SK-N-SH (cell line): ENCODE measurements around the gene CLCN5. TPM values are rescaled to one million over a fixed set of nuclear protein-coding genes. Genes with fewer than 3 reads are reported as not detected.

Experiments used
- CTCF ChIA-PET: fragments of 300-600, 350-600 bp; formaldehyde crosslinking; extraction: SDS; loops from one replicate; lab custom pipeline; 2021; lab: Yijun Ruan, JAX
- POLR2A ChIA-PET: fragments of 350-600 bp; sonication (Branson Sonifier 250); formaldehyde crosslinking; extraction: SDS; loops from one replicate; lab custom pipeline; 2020; ENCODE audit warnings: antibody characterized with exemption, inconsistent platforms; lab: Yijun Ruan, JAX
- DNase-seq: peaks from one replicate; pipeline ENCODE4 v3.0.0; 2012
- H2AFZ ChIP-seq: fragments of 200-600 bp; sonication (generic); 2 replicates; pipeline ENCODE4 v1.8.1; 2016; ENCODE audit warnings: antibody characterized with exemption, mild to moderate bottlenecking, low read depth
- H3F3A ChIP-seq: fragments of 200-600 bp; sonication (generic); replicated peaks from 2 replicates; pipeline ENCODE3; 2016; ENCODE audit warnings: antibody characterized with exemption, mild to moderate bottlenecking; ENCODE audit not compliant: insufficient read depth
- H3K27ac ChIP-seq, 2 experiments: fragments of 200-500 bp in 1 of 2; fragments of 200-600 bp in 1 of 2; sonication (Bioruptor generic) in 1 of 2; sonication (generic), shearing (Covaris generic) in 1 of 2; 2 replicates each; pipeline versions ENCODE4 v1.5.1 to v1.6.1; 2014 to 2016; ENCODE audit warnings: low read depth in 2 of 2, inconsistent platforms in 1 of 2, low read length in 1 of 2, mild to moderate bottlenecking in 1 of 2, mixed read lengths in 1 of 2
- H3K27me3 ChIP-seq: fragments of 200-600 bp; sonication (generic), shearing (Covaris generic); 2 replicates; pipeline ENCODE4 v1.6.1; 2016; ENCODE audit warnings: mixed run types; ENCODE audit not compliant: insufficient read depth
- H3K36me3 ChIP-seq, 2 experiments: fragments of 200-500 bp in 1 of 2; fragments of 200-600 bp in 1 of 2; sonication (Bioruptor generic) in 1 of 2; sonication (generic) in 1 of 2; replicated peaks in 1 of 2; 2 replicates each; pipeline versions ENCODE3 to v1.5.1; 2014 to 2016; ENCODE audit warnings: low read length in 1 of 2, mild to moderate bottlenecking in 1 of 2; ENCODE audit not compliant: insufficient read depth in 2 of 2, control insufficient read depth in 1 of 2
- H3K4me1 ChIP-seq, 2 experiments: fragments of 200-500 bp in 1 of 2; fragments of 200-600 bp in 1 of 2; sonication (Bioruptor generic) in 1 of 2; sonication (generic), shearing (Covaris generic) in 1 of 2; 2 replicates each; pipeline versions ENCODE4 v1.5.1 to v1.6.1; 2014 to 2016; ENCODE audit warnings: low read depth in 1 of 2, low read length in 1 of 2, mixed run types in 1 of 2; ENCODE audit not compliant: insufficient read depth in 2 of 2, control insufficient read depth in 1 of 2
- H3K4me2 ChIP-seq: fragments of 200-600 bp; sonication (generic), shearing (Covaris generic); 2 replicates; pipeline ENCODE4 v1.6.1; 2017; ENCODE audit warnings: mixed run types
- H3K4me3 ChIP-seq, 2 experiments: fragments of 200-500 bp in 1 of 2; fragments of 200-600 bp in 1 of 2; sonication (Bioruptor generic) in 1 of 2; sonication (generic), shearing (Covaris generic) in 1 of 2; 2 replicates each; pipeline versions ENCODE4 v1.5.1 to v1.8.1; 2014 to 2016; ENCODE audit warnings: low read depth in 2 of 2, inconsistent platforms in 1 of 2, low read length in 1 of 2, mild to moderate bottlenecking in 1 of 2, mixed read lengths in 1 of 2, moderate library complexity in 1 of 2
- H3K79me2 ChIP-seq: fragments of 200-600 bp; sonication (generic); 2 replicates; pipeline ENCODE4 v1.8.1; 2017; ENCODE audit warnings: mild to moderate bottlenecking; ENCODE audit not compliant: insufficient read depth
- H3K9ac ChIP-seq: fragments of 200-600 bp; sonication (generic); 2 replicates; pipeline ENCODE4 v1.6.1; 2017; ENCODE audit warnings: mixed run types
- H3K9me2 ChIP-seq: fragments of 200-600 bp; sonication (generic); 2 replicates; pipeline ENCODE4 v1.6.1; 2017; ENCODE audit warnings: mixed run types
- H3K9me3 ChIP-seq: fragments of 200-600 bp; sonication (generic); 2 replicates; pipeline ENCODE4 v1.6.1; 2017; ENCODE audit warnings: mixed run types, mild to moderate bottlenecking, moderate library complexity
- H4K20me1 ChIP-seq: fragments of 200-600 bp; sonication (generic); 2 replicates; pipeline ENCODE4 v1.6.1; 2017; ENCODE audit warnings: mild to moderate bottlenecking, mixed run types; ENCODE audit not compliant: insufficient read depth
- CHD2 ChIP-seq: fragments of 150-350 bp; IDR thresholded peaks from 2 replicates; pipeline ENCODE4 v1.6.1; 2018; ENCODE audit warnings: low read length; ENCODE audit not compliant: partially characterized antibody
- CTCF ChIP-seq: fragments of 200-600 bp; sonication (generic); IDR thresholded peaks from 2 replicates; pipeline ENCODE4 v1.6.1; 2017; ENCODE audit warnings: antibody characterized with exemption, mild to moderate bottlenecking, moderate library complexity
- EZH2phosphoT487 ChIP-seq: fragments of 200-600 bp; sonication (generic); IDR thresholded peaks from 2 replicates; pipeline ENCODE4 v1.6.1; 2017; ENCODE audit warnings: low read depth, mixed run types, mild to moderate bottlenecking, antibody characterized with exemption, moderate library complexity, borderline replicate concordance
- FOSL2 ChIP-seq: IDR thresholded peaks from 2 replicates; pipeline ENCODE4 v1.4.0; 2012; ENCODE audit warnings: low read depth, mild to moderate bottlenecking, moderate library complexity, borderline replicate concordance
- FOXJ3 ChIP-seq: sonication (generic); formaldehyde crosslinking; IDR thresholded peaks from 2 replicates; pipeline ENCODE4 v1.5.1; 2020; ENCODE audit warnings: mild to moderate bottlenecking, missing genetic modification reagents
- FOXM1 ChIP-seq: IDR thresholded peaks from 2 replicates; pipeline ENCODE4 v1.4.0; 2012; ENCODE audit warnings: low read depth, mild to moderate bottlenecking
- GABPA ChIP-seq: IDR thresholded peaks from 2 replicates; pipeline ENCODE4 v1.4.0; 2012; ENCODE audit warnings: low read depth, mild to moderate bottlenecking
- GATA2 ChIP-seq: sonication (generic); formaldehyde crosslinking; IDR thresholded peaks from 2 replicates; pipeline ENCODE4 v1.5.0; 2020; ENCODE audit warnings: mild to moderate bottlenecking, missing genetic modification reagents
- JUND ChIP-seq: IDR thresholded peaks from 2 replicates; pipeline ENCODE4 v1.4.0; 2012
- MAX ChIP-seq: IDR thresholded peaks from 2 replicates; pipeline ENCODE4 v1.4.0; 2012; ENCODE audit warnings: low read depth
- MEF2A ChIP-seq: IDR thresholded peaks from 2 replicates; pipeline ENCODE4 v1.4.0; 2012; ENCODE audit warnings: low read depth, borderline replicate concordance
- MXI1 ChIP-seq: IDR thresholded peaks from 2 replicates; pipeline ENCODE4 v1.6.1; 2012; ENCODE audit warnings: mild to moderate bottlenecking, low read depth, low read length, improper control_type of control experiment
- NFIC ChIP-seq: IDR thresholded peaks from 2 replicates; pipeline ENCODE4 v1.4.0; 2012; ENCODE audit warnings: borderline replicate concordance
- POLR2AphosphoS5 ChIP-seq: IDR thresholded peaks from 2 replicates; pipeline ENCODE4 v1.6.1; 2012; ENCODE audit warnings: low read depth, low read length
- RAD21 ChIP-seq: IDR thresholded peaks from 2 replicates; pipeline ENCODE4 v1.6.1; 2012; ENCODE audit warnings: mild to moderate bottlenecking, low read length
- RFX5 ChIP-seq: IDR thresholded peaks from 2 replicates; pipeline ENCODE4 v1.6.1; 2012; ENCODE audit warnings: mild to moderate bottlenecking, improper control_type of control experiment, low read length
- RXRA ChIP-seq: IDR thresholded peaks from 2 replicates; pipeline ENCODE4 v1.4.0; 2012; ENCODE audit warnings: low read depth, mild to moderate bottlenecking, borderline replicate concordance
- SMC3 ChIP-seq: IDR thresholded peaks from 2 replicates; pipeline ENCODE4 v1.6.1; 2012; ENCODE audit warnings: low read depth, low read length, improper control_type of control experiment
- TAF1 ChIP-seq: IDR thresholded peaks from 2 replicates; pipeline ENCODE4 v1.6.1; 2012; ENCODE audit warnings: low read depth, mild to moderate bottlenecking, low read length, moderate library complexity, borderline replicate concordance
- TEAD4 ChIP-seq: IDR thresholded peaks from 2 replicates; pipeline ENCODE4 v1.4.0; 2012; ENCODE audit warnings: mild to moderate bottlenecking, borderline replicate concordance; ENCODE audit not compliant: insufficient read depth
- YY1 ChIP-seq: IDR thresholded peaks from 2 replicates; pipeline ENCODE4 v1.4.0; 2012; ENCODE audit warnings: low read depth, mild to moderate bottlenecking
- ZBTB33 ChIP-seq: IDR thresholded peaks from 2 replicates; pipeline ENCODE4 v1.4.0; 2012; ENCODE audit warnings: low read depth, borderline replicate concordance
- WGBS: methylation state at CpG from one replicate; pipeline ENCODE4 v1.1.6; 2017; ENCODE audit warnings: low lambda C conversion rate; 5-methylcytosine and 5-hydroxymethylcytosine counted together
- polyA plus RNA-seq, 3 experiments: library from polyadenylated mRNA; depleted of rRNA; stranded (reverse); fragments of >200 nt; gene quantifications; 2 replicates each; pipeline ENCODE4 v1.2.3, GENCODE V29; 2012
- TF ChIP-seq, protein P1 (sequence below): fragments of 150-350 bp; IDR thresholded peaks from 2 replicates; pipeline ENCODE4 v1.6.1; 2017; ENCODE audit warnings: antibody characterized with exemption, low read length, low read depth, borderline replicate concordance

CLCN5 gene
- polyA plus RNA-seq, 1 of the 3 experiments (the other 2 are of a cell fraction), result 1.7 TPM

- CTCF ChIA-PET, result interaction anchor here (1.1 to 4.0 kb wide), 4 partner anchors 17 to 579 kb away, joined by 3 to 30 read pairs (median 15); no protein-coding TSS in a partner anchor
- Histone ChIP-seq H3K4me1 (no peaks in the 10 kb centered on the region), H3K27ac (no peak overlapping the region), H3K27me3 (no peaks in the 10 kb centered on the region), H3K9me2 (no peaks in the 10 kb centered on the region), H2AFZ (no peak overlapping the region), H3F3A (no peaks in the 10 kb centered on the region), H3K4me3 (no peak overlapping the region), H3K4me2 (no peak overlapping the region)
- WGBS, result 24% methylated on average over 2 of the region's 3 CpGs
- TF ChIP-seq GABPA (no peak), TEAD4 (no peak), JUND (no peak), SMC3 (no peak), POLR2AphosphoS5 (no peak), EZH2phosphoT487 (no peak), FOSL2 (no peak), RXRA (no peak), RFX5 (no peak), FOXM1 (no peak), MAX (no peak), CHD2 (no peak), YY1 (no peak)
- TF ChIP-seq, all 33 proteins: peak for 0
- no peak overlapping the region for H3K9ac ChIP-seq
- DNase-seq, result no peak
- no peaks in the 10 kb centered on the region for H3K36me3 ChIP-seq
- H4K20me1 ChIP-seq, result no peaks in the 10 kb centered on the region
- H3K9me3 ChIP-seq, result no peaks in the 10 kb centered on the region
- POLR2A ChIA-PET, result no interaction called here
- H3K79me2 ChIP-seq, result no peaks in the 10 kb centered on the region
These were observed 175.8 kb downstream of the CLCN5 start for GRCh38 chrX:50098241-50098640.

DNA sequence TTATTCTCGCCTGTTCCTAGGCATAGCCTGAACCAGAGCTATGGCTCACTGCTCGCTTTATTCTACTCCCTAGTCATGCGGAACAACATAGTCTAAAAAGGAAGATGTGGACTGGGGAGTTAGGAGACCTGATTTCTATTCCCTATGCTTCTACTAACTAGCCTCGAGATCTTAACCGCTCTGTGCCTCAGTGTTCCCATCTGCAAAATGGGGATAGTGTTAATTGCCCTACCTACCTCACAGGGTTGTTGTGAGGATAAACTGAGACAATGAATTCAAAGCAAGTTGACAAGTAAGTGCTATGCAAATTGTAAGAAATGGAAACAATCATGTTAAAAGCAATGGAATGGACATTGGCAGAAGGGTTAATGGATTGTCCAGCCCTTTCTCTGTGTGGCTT is 176.4 kb downstream of the CLCN5 start:
- Histone ChIP-seq H3K4me1 (no peaks in the 10 kb centered on the region; a peak in 1 of 4 replicates), H3K9ac (no peak overlapping the region), H3K36me3 (no peaks in the 10 kb centered on the region), H3K79me2 (no peaks in the 10 kb centered on the region), H3K4me2 (no peak overlapping the region), H3K9me2 (no peaks in the 10 kb centered on the region), H3K4me3 (no peak overlapping the region), H2AFZ (no peak overlapping the region), H3K27me3 (no peaks in the 10 kb centered on the region), H3F3A (no peaks in the 10 kb centered on the region), H4K20me1 (no peaks in the 10 kb centered on the region), H3K27ac (no peak overlapping the region), H3K9me3 (no peaks in the 10 kb centered on the region)
- DNase-seq, result no peak
- ChIA-PET CTCF (interaction anchor here (1.1 to 4.0 kb wide), 6 partner anchors 18 to 578 kb away, joined by 3 to 34 read pairs (median 15); partner anchors contain the start of genes AKAP4 and CCNB3), POLR2A (no interaction called here)
- WGBS, result 46% methylated on average over 5 of the region's 5 CpGs
- no peak for TF ChIP-seq NFIC
- TF ChIP-seq RAD21, result no peak
- TF ChIP-seq FOXM1, result no peak
- TF ChIP-seq MXI1, result no peak
- TF ChIP-seq TAF1, result no peak
- TF ChIP-seq GATA2, result no peak
- TF ChIP-seq ZBTB33, result no peak
- TF ChIP-seq, protein P1, sequence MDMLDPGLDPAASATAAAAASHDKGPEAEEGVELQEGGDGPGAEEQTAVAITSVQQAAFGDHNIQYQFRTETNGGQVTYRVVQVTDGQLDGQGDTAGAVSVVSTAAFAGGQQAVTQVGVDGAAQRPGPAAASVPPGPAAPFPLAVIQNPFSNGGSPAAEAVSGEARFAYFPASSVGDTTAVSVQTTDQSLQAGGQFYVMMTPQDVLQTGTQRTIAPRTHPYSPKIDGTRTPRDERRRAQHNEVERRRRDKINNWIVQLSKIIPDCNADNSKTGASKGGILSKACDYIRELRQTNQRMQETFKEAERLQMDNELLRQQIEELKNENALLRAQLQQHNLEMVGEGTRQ, result no peak
- TF ChIP-seq MEF2A, result no peak
- TF ChIP-seq GABPA, result no peak
- no peak for TF ChIP-seq FOXJ3 (CRISPR knock-in tag)
- no peak for TF ChIP-seq JUND
- no peak for TF ChIP-seq CTCF
- TF ChIP-seq MAX, result no peak
- TF ChIP-seq POLR2AphosphoS5, result no peak
- no peak for TF ChIP-seq EZH2phosphoT487
